HepG2 (cell line): ENCODE results near the gene SPTBN2. TPM values are rescaled to one million over a fixed set of nuclear protein-coding genes. Genes with fewer than 3 reads are reported as not detected.

Source experiments
- CEBPB ChIP-seq: IDR thresholded peaks from 2 replicates; pipeline ENCODE4 v1.6.1; 2011; ENCODE audit warnings: low read depth, low read length, improper control_type of control experiment, borderline replicate concordance
- CTCF ChIP-seq: sonication (generic); formaldehyde crosslinking; IDR thresholded peaks from 2 replicates; pipeline ENCODE4 v1.5.0; 2020; ENCODE audit warnings: mild to moderate bottlenecking, missing genetic modification reagents, moderate library complexity
- FOXK1 ChIP-seq: sonication (generic); formaldehyde crosslinking; IDR thresholded peaks from 2 replicates; pipeline ENCODE4 v1.4.0; 2020; ENCODE audit warnings: low read depth, missing genetic modification reagents, borderline replicate concordance
- IRF2 ChIP-seq: IDR thresholded peaks from 2 replicates; pipeline ENCODE4 v1.6.1; 2018; ENCODE audit warnings: missing genetic modification reagents, missing compliant biosample characterization
- MAFK ChIP-seq, 2 experiments: IDR thresholded peaks in 1 of 2; conservative IDR thresholded peaks in 1 of 2; 2 replicates each; pipeline ENCODE4 v1.6.1; 2011; ENCODE audit warnings: improper control_type of control experiment in 2 of 2, low read length in 2 of 2
- RFXAP ChIP-seq: sonication (generic); formaldehyde crosslinking; IDR thresholded peaks from 2 replicates; pipeline ENCODE4 v1.4.0; 2020; ENCODE audit warnings: missing genetic modification reagents, borderline replicate concordance
- ZBTB7A ChIP-seq: sonication (generic); formaldehyde crosslinking; IDR thresholded peaks from 2 replicates; pipeline ENCODE4 v1.8.0; 2022; ENCODE audit warnings: mild to moderate bottlenecking, missing genetic modification reagents
- ZNF335 ChIP-seq: sonication (generic); formaldehyde crosslinking; IDR thresholded peaks from 2 replicates; pipeline ENCODE4 v1.4.0; 2020; ENCODE audit warnings: missing genetic modification reagents
- ZNF530 ChIP-seq: sonication (generic); formaldehyde crosslinking; IDR thresholded peaks from 2 replicates; pipeline ENCODE4 v1.5.0; 2020; ENCODE audit warnings: low read depth, mild to moderate bottlenecking, missing genetic modification reagents
- ZNF546 ChIP-seq: sonication (generic); formaldehyde crosslinking; conservative IDR thresholded peaks from 2 replicates; pipeline ENCODE4 v1.8.1; 2023; ENCODE audit warnings: mild to moderate bottlenecking, missing genetic modification reagents
- polyA plus RNA-seq, 8 experiments: library from polyadenylated mRNA; depleted of rRNA in 3 of 8; stranded (reverse) in 7 of 8; unstranded in 1 of 8; fragments of >200 nt; fragmentation: Illumina TruSeq in 4 of 8; extraction: Trizol in 4 of 8; gene quantifications; 2 replicates each; pipeline versions ENCODE4 v1.2.1 to v1.2.3, GENCODE V29; 2011 to 2016; ENCODE audit warnings: low read depth in 4 of 8, missing spikeins in 1 of 8, mixed read lengths in 1 of 8; ENCODE audit not compliant: insufficient read depth in 1 of 8
- total RNA-seq, 5 experiments: library from RNA; depleted of rRNA; stranded (reverse); fragments of >200 nt; fragmentation: Illumina TruSeq; extraction: Trizol; gene quantifications; 2 replicates each; pipeline ENCODE4 v1.2.3, GENCODE V29; 2016; ENCODE audit warnings: low read depth in 1 of 5
- TF ChIP-seq, protein P1 (sequence below): sonication (generic); formaldehyde crosslinking; IDR thresholded peaks from 2 replicates; pipeline ENCODE4 v1.8.1; 2022; ENCODE audit warnings: low read depth, mild to moderate bottlenecking, missing genetic modification reagents
- TF ChIP-seq, protein P2 (sequence below): sonication (generic); formaldehyde crosslinking; IDR thresholded peaks from 2 replicates; pipeline ENCODE4 v1.4.0; 2020; ENCODE audit warnings: mild to moderate bottlenecking, missing genetic modification reagents
- TF ChIP-seq, protein P3 (sequence below): sonication (generic); formaldehyde crosslinking; IDR thresholded peaks from 2 replicates; pipeline ENCODE4 v1.9.0; 2021; ENCODE audit warnings: missing genetic modification reagents, mild to moderate bottlenecking, borderline replicate concordance

The SPTBN2 gene
- total and polyA plus RNA-seq, 2 of the 13 experiments (the other 11 are each of a cell fraction or from before 2014, with no cell fraction given), result 0.65 to 4.0 TPM

DNA sequence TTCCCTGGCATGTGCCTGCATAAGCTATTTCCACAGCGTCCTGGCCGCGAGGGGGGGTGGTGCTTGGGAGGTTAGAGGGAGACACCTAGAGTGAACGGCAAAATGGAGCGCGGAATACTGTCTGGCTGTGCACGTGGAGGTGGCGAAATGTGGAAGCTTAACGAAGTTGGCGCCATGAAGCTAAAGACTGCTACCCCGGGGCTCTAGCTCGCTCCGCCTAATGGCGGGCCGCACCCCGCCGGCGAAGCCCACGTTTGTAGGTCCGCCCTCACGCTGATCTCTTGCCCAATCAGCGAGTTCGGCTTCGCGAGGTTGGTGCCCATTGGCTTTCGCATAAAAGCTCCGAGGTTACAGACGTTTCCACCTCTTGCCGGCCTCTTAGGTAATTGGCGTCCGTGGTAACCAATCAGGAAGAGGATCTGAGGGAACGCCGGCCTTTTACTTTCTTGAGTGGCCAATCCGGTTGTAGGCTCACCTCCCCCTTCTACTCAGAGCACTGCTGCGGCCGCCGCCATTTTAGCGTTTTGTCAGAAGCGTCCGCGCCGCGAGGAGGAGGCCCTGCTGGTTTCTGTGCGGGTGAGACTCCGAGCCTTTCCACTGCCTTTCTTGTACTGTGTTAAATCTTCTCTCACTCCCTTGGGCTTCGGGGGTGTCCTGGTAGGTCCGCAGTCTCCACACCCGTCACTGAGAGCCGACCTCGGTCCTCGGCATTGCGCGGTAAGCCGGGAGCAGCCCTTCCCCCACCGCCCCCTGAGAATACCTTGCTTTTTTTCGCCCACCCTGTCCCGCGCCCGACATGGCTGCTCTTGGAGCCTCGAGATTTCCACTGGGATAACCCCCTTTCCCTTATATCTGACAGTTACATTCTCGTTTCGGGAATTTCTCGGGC lies 90.6 kb downstream of the SPTBN2 start, which contains the start of gene RBM4 (continued):
- TF ChIP-seq, protein P1, sequence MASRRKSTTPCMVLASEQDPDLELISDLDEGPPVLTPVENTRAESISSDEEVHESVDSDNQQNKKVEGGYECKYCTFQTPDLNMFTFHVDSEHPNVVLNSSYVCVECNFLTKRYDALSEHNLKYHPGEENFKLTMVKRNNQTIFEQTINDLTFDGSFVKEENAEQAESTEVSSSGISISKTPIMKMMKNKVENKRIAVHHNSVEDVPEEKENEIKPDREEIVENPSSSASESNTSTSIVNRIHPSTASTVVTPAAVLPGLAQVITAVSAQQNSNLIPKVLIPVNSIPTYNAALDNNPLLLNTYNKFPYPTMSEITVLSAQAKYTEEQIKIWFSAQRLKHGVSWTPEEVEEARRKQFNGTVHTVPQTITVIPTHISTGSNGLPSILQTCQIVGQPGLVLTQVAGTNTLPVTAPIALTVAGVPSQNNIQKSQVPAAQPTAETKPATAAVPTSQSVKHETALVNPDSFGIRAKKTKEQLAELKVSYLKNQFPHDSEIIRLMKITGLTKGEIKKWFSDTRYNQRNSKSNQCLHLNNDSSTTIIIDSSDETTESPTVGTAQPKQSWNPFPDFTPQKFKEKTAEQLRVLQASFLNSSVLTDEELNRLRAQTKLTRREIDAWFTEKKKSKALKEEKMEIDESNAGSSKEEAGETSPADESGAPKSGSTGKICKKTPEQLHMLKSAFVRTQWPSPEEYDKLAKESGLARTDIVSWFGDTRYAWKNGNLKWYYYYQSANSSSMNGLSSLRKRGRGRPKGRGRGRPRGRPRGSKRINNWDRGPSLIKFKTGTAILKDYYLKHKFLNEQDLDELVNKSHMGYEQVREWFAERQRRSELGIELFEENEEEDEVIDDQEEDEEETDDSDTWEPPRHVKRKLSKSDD (CRISPR knock-in tag), result peak; percentile 76; the same call in 1 of the 2 replicates
- peak in 1 of 2 experiments; percentile 33; a peak in 1 of 4 replicates for TF ChIP-seq MAFK (conservative IDR thresholded peaks at IDR 0.05 in 1 of 2, IDR thresholded peaks at IDR 0.05 in 1 of 2; ENCODE audit: low read length in 2 of 2)
- TF ChIP-seq ZNF530, result no peak
- TF ChIP-seq IRF2 (CRISPR knock-in tag), result no peak; the same call in 1 of the 2 replicates
- TF ChIP-seq CEBPB, result peak; percentile 90
- no peak for TF ChIP-seq ZBTB7A (CRISPR knock-in tag)
- TF ChIP-seq RFXAP (CRISPR knock-in tag), result peak; percentile 46
- TF ChIP-seq ZNF546 (CRISPR knock-in tag), result no peak
- TF ChIP-seq, protein P2, sequence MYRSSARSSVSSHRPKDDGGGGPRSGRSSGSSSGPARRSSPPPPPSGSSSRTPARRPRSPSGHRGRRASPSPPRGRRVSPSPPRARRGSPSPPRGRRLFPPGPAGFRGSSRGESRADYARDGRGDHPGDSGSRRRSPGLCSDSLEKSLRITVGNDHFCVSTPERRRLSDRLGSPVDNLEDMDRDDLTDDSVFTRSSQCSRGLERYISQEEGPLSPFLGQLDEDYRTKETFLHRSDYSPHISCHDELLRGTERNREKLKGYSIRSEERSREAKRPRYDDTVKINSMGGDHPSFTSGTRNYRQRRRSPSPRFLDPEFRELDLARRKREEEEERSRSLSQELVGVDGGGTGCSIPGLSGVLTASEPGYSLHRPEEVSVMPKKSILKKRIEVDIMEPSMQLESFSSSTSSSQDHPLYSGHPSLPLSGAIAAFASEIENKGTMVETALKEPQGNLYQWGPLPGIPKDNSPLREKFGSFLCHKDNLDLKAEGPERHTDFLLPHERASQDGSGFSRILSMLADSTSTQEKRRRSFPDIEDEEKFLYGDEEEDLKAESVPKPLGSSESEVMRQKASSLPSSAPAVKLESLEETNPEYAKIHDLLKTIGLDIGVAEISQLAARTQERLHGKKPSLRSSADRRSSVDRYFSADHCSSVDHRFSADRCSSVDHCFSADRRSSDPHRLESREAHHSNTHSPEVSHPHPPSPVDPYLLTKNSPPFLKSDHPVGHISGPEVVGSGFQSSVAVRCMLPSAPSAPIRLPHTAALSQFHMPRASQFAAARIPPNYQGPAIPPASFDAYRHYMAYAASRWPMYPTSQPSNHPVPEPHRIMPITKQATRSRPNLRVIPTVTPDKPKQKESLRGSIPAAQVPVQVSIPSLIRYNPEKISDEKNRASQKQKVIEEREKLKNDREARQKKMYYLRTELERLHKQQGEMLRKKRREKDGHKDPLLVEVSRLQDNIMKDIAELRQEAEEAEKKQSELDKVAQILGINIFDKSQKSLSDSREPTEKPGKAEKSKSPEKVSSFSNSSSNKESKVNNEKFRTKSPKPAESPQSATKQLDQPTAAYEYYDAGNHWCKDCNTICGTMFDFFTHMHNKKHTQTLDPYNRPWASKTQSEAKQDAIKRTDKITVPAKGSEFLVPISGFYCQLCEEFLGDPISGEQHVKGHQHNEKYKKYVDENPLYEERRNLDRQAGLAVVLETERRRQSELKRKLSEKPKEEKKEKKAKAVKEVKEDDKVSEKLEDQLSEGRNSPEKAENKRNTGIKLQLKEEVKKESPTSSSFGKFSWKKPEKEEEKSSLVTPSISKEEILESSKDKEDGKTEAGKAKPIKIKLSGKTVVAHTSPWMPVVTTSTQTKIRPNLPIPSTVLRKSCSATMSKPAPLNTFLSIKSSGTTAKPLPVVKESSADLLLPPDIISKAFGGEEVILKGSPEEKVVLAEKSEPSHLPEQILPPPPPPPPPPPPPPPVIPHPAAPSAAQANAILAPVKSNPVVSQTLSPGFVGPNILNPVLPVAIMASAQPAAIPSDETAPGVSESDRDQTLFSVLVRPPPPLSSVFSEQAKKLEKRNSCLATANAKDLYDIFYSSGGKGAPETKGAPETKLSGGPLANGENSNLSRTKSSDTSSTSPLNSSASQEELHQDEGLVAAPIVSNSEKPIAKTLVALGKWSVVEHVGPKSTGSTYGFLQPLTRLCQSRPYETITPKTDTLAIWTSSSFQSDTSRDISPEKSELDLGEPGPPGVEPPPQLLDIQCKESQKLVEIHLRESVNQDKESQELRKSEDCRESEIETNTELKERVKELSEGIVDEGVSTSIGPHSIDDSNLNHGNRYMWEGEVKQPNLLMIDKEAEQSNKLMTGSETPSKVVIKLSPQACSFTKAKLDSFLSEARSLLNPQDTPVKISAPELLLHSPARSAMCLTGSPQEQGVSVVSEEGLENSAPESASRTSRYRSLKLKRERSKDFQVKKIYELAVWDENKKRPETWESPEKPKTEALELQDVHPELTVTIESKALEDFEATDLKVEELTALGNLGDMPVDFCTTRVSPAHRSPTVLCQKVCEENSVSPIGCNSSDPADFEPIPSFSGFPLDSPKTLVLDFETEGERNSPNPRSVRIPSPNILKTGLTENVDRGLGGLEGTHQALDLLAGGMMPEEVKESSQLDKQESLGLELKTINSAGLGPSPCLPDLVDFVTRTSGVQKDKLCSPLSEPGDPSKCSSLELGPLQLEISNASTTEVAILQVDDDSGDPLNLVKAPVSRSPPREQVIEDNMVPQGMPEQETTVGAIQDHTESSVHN (CRISPR knock-in tag), result peak; percentile 66; the same call in 1 of the 2 replicates
- TF ChIP-seq FOXK1 (CRISPR knock-in tag), result no peak
- peak; percentile 76; the same call in 1 of the 2 replicates for TF ChIP-seq ZNF335 (CRISPR knock-in tag)
- peak; percentile 29; the same call in 1 of the 2 replicates for TF ChIP-seq CTCF (CRISPR knock-in tag)
- TF ChIP-seq, protein P3, sequence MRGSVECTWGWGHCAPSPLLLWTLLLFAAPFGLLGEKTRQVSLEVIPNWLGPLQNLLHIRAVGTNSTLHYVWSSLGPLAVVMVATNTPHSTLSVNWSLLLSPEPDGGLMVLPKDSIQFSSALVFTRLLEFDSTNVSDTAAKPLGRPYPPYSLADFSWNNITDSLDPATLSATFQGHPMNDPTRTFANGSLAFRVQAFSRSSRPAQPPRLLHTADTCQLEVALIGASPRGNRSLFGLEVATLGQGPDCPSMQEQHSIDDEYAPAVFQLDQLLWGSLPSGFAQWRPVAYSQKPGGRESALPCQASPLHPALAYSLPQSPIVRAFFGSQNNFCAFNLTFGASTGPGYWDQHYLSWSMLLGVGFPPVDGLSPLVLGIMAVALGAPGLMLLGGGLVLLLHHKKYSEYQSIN (CRISPR knock-in tag), result no peak
